Effector memory CD8-positive, alpha-beta T cell (primary cell): ENCODE data around the gene LAMC1.
"Not testable (repeated sequence)": the region's sequence is repeated elsewhere in the genome, so short reads cannot be mapped to it uniquely, and the experiment has no call there.

ENCODE experiments used
- ATAC-seq: fragments of 150-1000 bp; cut with Tn5 transposase; replicated peaks from 2 replicates; pipeline ENCODE4 v1.10.0; 2021; ENCODE audit warnings: mild to moderate bottlenecking, moderate library complexity
- DNase-seq, 3 experiments: peaks; one replicate each; pipeline ENCODE4 v3.0.0; 2021
- H3K27ac Mint-ChIP-seq, 2 donors: one replicate each; pipeline ENCODE4 v1.8.0; 2022; ENCODE audit warnings: mild to moderate bottlenecking in 2 of 2, mixed read lengths in 2 of 2, moderate library complexity in 2 of 2
- H3K27me3 Mint-ChIP-seq, 2 donors: one replicate each; pipeline ENCODE4 v1.8.0; 2022; ENCODE audit warnings: mixed read lengths in 2 of 2
- H3K36me3 Mint-ChIP-seq: one replicate; pipeline ENCODE4 v1.8.0; 2022; ENCODE audit warnings: mild to moderate bottlenecking, moderate library complexity, mixed read lengths; ENCODE audit not compliant: insufficient read depth
- H3K4me1 Mint-ChIP-seq, 2 donors: one replicate each; pipeline ENCODE4 v1.8.0; 2022; ENCODE audit warnings: low read depth in 2 of 2, mixed read lengths in 2 of 2
- H3K4me3 Mint-ChIP-seq, 2 donors: one replicate each; pipeline ENCODE4 v1.8.0; 2022; ENCODE audit warnings: mild to moderate bottlenecking in 2 of 2, mixed read lengths in 2 of 2, moderate library complexity in 2 of 2
- H3K9me3 Mint-ChIP-seq, 2 donors: one replicate each; pipeline ENCODE4 v1.8.0; 2022; ENCODE audit warnings: mixed read lengths in 2 of 2

Gene LAMC1

DNA sequence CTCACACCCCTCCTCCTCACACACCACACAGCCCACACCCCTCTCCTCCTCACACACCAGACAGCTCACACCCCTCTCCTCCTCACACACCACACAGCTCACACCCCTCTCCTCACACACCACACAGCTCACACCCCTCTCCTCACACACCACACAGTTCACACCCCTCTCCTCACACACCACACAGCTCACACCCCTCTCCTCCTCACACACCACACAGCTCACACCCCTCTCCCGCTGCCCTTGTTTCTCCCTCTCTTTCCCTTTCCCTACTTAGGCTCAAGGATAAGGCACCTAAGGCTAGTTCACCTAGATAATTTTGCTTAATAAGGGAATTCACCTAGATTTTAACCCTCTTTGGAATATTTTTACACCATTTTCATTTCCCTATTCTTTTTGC is 126.8 kb downstream of the LAMC1 start:
- H3K4me3 Mint-ChIP-seq, H3K4me1 Mint-ChIP-seq, H3K36me3 Mint-ChIP-seq, ATAC-seq, H3K27ac Mint-ChIP-seq, DNase-seq, H3K9me3 Mint-ChIP-seq: not testable (repeated sequence)
- H3K27me3 Mint-ChIP-seq, result peaks cover 18 to 32% of the 10 kb centered on the region in 2 donors

DNA sequence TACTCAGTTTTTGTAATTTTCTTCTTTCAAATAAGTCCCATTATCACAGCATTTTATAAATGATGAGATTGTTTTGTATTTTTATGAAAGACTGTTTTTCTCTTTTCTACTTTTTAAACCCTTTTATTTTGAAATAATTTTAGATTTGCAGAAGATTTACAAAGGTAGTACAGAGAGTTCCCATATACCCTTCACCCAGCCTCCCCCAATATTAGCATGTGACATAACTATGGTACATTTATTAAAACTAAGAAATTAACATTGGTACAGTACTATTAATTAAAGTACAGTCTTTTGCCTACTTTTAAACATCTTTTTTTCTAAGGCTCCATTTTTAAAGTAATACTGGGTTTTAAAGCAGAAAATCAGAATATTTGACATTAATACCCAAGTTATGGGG is 127.2 kb downstream of the LAMC1 start:
- DNase-seq (no peak), ATAC-seq (no peak)
- H3K4me3 Mint-ChIP-seq, result no peak overlapping the region
- peaks cover 0 to 3% of the 10 kb centered on the region in 2 donors for H3K9me3 Mint-ChIP-seq
- H3K27ac Mint-ChIP-seq, result no peak overlapping the region
- peaks cover 18 to 32% of the 10 kb centered on the region in 2 donors for H3K27me3 Mint-ChIP-seq
- H3K36me3 Mint-ChIP-seq, result no peaks in the 10 kb centered on the region
- no peaks in the 10 kb centered on the region for H3K4me1 Mint-ChIP-seq

DNA sequence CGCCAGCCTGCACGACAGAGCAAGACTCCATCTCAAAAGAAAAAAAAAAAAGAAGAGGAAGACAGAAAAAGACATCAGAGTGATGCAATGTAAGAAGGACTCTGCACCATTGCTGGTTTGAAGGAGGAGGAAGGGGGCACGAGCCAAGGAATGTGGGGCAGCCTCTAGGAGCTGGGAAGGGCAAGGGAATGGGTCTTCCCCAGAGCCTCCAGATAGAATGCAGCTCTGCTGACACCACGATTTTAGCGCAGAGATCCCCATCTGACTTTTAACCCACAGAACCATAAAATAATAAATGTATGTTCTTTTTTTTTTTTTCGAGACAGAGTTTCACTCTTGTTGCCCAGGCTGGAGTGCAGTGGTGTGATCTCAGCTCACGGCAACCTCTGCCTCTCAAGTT is 129.0 kb downstream of the LAMC1 start:
- no peaks in the 10 kb centered on the region for H3K36me3 Mint-ChIP-seq
- peaks cover 0 to 3% of the 10 kb centered on the region in 2 donors for H3K9me3 Mint-ChIP-seq
- no peak for DNase-seq
- H3K4me3 Mint-ChIP-seq, result no peak overlapping the region
- no peak for ATAC-seq
- no peaks in the 10 kb centered on the region for H3K4me1 Mint-ChIP-seq
- H3K27ac Mint-ChIP-seq, result no peak overlapping the region
- H3K27me3 Mint-ChIP-seq, result peaks cover 18 to 28% of the 10 kb centered on the region in 2 donors

DNA sequence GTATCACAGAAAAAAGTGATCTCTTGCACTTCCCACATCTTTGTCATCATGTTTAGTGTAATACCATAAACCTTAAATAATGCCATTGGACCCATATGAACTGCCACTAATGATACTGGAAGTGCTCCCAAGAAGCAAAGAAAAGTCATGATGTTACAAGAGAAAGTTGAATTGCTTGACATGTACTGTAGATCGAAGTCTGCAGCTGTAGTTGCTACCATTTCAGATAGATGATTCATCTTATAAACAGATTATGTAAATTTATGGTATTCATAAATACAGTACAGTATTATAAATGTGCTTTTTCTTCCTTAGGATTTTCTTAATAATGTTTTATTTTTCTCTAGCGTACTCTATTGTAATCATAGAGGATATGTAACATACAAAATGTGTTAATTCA is 132.7 kb downstream of the LAMC1 start:
- H3K4me3 Mint-ChIP-seq, result no peak overlapping the region
- no peaks in the 10 kb centered on the region for H3K36me3 Mint-ChIP-seq
- peaks cover 18 to 20% of the 10 kb centered on the region in 2 donors for H3K27me3 Mint-ChIP-seq
- DNase-seq, result no peak
- no peaks in the 10 kb centered on the region for H3K4me1 Mint-ChIP-seq
- no peak for ATAC-seq
- H3K27ac Mint-ChIP-seq, result no peak overlapping the region
- H3K9me3 Mint-ChIP-seq, result no peaks in the 10 kb centered on the region

DNA sequence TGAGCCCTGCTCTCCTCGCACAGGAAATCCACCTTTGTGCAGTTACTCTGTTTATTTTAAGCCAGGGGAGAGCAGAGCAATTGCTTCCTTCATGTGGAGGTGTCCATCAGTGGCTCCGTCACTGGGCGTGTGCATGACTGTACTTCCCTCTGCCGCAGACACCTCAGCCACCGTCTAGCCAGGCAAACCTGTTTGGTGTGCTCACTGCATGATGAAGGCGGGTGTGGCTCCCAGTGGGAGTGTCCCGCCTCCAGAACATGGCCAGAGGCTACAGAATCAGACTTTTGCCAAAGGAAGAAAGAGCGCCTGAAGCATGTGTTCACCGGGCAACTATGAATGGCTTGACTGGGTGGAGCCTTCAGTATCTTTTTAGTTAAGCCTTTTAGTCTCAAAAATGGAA is 136.7 kb downstream of the LAMC1 start:
- ATAC-seq (no peak), DNase-seq (no peak)
- H3K4me3 Mint-ChIP-seq, result no peak overlapping the region
- no peaks in the 10 kb centered on the region for H3K36me3 Mint-ChIP-seq
- no peaks in the 10 kb centered on the region for H3K9me3 Mint-ChIP-seq
- H3K27ac Mint-ChIP-seq, result no peak overlapping the region
- H3K4me1 Mint-ChIP-seq, result no peaks in the 10 kb centered on the region
- no peaks in the 10 kb centered on the region for H3K27me3 Mint-ChIP-seq

DNA sequence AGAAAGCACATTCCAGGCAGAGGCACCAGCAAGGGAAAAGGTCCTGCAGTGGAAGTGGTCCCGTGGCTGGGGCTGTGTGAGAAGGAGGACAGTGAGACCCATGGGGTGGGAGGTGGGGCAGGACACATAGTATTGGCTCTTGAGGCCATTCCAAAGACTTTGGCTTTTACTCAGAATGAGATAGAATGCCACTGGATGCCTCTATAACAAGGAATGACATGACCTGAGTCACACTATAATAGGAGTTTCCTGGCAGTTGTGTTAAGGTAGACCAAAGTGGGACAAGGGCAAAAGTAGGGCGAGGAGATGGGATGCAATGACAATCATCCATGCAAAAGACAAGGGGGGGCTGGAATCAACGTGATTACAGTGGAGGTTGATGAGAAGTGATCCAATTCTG is 138.2 kb downstream of the LAMC1 start:
- no peak for ATAC-seq
- no peak overlapping the region for H3K4me3 Mint-ChIP-seq
- no peaks in the 10 kb centered on the region for H3K27me3 Mint-ChIP-seq
- no peaks in the 10 kb centered on the region for H3K9me3 Mint-ChIP-seq
- no peak for DNase-seq
- no peaks in the 10 kb centered on the region for H3K36me3 Mint-ChIP-seq
- H3K27ac Mint-ChIP-seq, result no peak overlapping the region
- no peaks in the 10 kb centered on the region for H3K4me1 Mint-ChIP-seq

DNA sequence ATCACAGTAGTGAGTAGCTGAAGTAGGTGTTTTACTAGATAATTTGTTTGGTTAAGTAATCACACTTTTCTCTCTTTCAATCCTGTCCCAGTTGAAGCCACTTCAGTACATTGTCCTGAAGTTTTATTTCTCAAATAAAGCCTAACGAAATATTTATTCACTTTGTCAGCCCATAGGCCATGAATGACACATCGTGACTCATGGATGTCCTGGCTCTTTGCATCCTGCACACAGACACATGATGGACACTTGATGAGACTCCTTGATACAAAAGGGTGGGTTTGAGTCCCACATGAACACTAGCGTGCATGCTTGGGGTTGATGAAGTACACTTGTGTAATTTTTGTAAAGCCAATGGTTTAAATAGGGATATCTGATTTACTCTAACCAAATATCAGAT is 140.1 kb downstream of the LAMC1 start:
- DNase-seq, result no peak
- H3K9me3 Mint-ChIP-seq, result no peaks in the 10 kb centered on the region
- H3K4me3 Mint-ChIP-seq, result no peak overlapping the region
- H3K27ac Mint-ChIP-seq, result no peak overlapping the region
- peaks cover 3% of the 10 kb centered on the region for H3K36me3 Mint-ChIP-seq
- H3K4me1 Mint-ChIP-seq, result no peaks in the 10 kb centered on the region
- H3K27me3 Mint-ChIP-seq, result no peaks in the 10 kb centered on the region
- ATAC-seq, result no peak

DNA sequence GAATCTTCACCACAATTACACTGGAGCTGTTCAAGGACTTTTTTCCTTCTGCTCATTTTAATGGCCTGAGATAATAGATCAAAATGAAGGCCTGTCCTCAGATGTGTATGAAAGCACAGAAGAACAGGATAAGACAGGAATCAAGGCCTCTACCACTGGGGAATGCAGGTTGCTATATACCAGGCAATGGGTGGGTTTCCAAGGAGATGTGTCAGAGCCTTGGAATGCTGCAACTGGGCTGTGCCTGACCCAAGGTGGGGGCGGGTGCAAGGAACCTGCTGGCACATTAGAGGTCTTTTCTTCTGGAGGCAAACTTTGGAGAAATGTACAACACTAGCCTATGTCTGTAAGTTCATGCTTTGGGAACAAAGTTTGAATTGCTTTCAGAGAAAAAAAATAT is 141.1 kb downstream of the LAMC1 start:
- Mint-ChIP-seq H3K27me3 (peaks cover 0 to 7% of the 10 kb centered on the region in 2 donors), H3K4me3 (no peak overlapping the region), H3K36me3 (peaks cover 3% of the 10 kb centered on the region), H3K4me1 (no peaks in the 10 kb centered on the region), H3K9me3 (no peaks in the 10 kb centered on the region), H3K27ac (no peak overlapping the region)
- DNase-seq (no peak), ATAC-seq (no peak)

DNA sequence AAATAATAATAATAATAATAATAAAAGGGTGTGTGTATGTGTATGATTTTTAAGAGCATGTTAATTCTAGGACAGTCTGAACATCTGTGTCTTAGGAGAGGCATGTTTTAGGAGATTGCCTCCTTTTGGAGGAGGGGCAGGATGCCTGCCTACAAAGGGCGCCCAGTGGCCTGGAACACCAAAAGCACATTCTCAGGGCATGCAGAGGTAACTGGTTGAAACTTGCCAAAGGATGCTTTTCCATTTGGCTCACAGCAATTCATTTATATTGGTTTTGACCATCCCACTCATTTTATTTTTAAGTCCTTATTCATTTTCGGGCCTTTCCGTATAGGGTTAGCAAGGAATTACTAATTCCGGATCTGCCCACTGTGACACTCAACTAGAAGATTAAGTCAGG is 141.7 kb downstream of the LAMC1 start:
- ATAC-seq (no peak), DNase-seq (no peak)
- H3K27me3 Mint-ChIP-seq, result peaks cover 0 to 7% of the 10 kb centered on the region in 2 donors
- no peaks in the 10 kb centered on the region for H3K9me3 Mint-ChIP-seq
- no peak overlapping the region for H3K27ac Mint-ChIP-seq
- peaks cover 3% of the 10 kb centered on the region for H3K36me3 Mint-ChIP-seq
- no peak overlapping the region for H3K4me3 Mint-ChIP-seq
- no peaks in the 10 kb centered on the region for H3K4me1 Mint-ChIP-seq

DNA sequence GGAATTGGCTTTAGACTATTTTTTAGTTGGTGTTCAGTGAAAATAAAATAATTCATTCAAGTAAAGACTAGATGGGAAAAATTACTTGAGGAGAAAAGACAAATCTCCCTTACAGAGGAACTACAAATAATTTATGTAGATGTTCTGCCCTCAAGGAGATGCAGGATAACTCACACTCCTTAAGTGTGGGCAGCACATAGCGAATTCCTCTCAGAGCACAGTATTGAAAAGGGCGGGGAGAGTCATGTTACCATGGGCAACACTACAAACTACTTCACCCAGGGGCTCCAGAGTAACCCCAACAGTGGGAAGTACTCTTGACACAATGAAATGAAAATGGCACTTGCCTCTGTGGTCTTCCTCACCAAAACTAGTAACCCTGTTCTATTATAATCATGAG is 142.2 kb downstream of the LAMC1 start:
- Mint-ChIP-seq H3K4me1 (no peaks in the 10 kb centered on the region), H3K27ac (no peak overlapping the region), H3K36me3 (peaks cover 3% of the 10 kb centered on the region), H3K4me3 (no peak overlapping the region), H3K9me3 (no peaks in the 10 kb centered on the region), H3K27me3 (peaks cover 0 to 7% of the 10 kb centered on the region in 2 donors)
- ATAC-seq (no peak), DNase-seq (no peak)

DNA sequence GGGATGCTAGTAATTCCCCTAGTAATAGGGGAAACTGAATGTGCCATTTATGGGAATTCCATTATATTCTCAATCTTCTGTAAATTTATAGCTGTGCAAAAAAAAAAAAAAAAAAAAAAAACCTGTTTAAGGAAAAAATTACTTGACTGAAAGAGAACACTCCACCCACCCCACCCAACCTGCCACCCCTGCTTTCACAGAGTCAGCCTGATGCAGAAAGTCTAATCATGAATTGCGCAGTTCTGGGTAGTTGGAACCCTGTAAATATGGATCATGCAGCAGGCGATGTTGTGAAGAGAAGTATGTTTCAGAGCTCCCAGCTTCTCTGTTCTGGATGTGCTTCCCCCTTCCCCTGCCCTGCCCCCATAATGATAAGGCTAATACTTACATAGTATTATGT is 143.2 kb downstream of the LAMC1 start:
- Mint-ChIP-seq H3K4me3 (no peak overlapping the region), H3K4me1 (no peaks in the 10 kb centered on the region)
- ATAC-seq, result no peak

DNA sequence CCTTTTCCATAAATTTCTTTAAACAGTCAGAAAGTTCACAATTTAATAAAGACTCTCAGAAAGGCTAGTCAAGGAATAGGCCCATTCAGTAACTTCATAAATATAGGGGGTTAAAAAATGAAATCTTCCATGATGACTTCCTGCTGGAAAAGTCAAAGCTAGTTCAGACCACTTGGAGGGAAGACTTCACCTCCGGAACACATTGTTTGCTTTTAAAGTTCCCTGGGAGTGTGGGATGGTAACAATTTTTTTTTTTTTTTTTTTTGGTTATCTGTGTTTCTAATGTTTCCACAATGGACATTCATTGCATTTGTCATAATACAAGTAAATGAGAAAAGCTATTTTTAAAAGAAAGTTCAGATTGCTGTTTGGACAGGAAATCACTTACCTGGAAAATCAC is 144.5 kb downstream of the LAMC1 start:
- peaks cover 3% of the 10 kb centered on the region for H3K36me3 Mint-ChIP-seq

More for the DNA sequence above, 143.2 kb downstream of the LAMC1 start:
- DNase-seq, result no peak
- Mint-ChIP-seq H3K9me3 (no peaks in the 10 kb centered on the region), H3K27ac (no peak overlapping the region), H3K27me3 (peaks cover 0 to 7% of the 10 kb centered on the region in 2 donors), H3K36me3 (peaks cover 3% of the 10 kb centered on the region)

DNA sequence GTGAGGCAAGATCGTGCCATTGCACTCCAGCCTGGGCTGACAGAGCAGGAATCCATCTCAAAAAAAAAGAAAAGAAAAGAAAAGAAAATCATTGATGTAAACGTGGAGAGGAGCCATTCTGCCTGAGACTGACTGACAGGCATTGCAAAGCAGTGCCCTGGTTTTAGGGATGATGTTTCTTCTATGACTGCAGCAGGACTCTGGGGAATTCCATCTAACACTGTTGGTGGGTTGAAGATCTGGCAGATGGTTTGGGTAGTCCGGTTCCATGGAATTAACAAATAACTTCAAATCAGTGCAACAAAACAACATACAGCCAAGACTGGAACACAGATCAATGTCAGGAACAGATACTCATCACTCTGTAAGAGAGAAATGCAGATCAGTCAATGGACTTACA is 145.1 kb downstream of the LAMC1 start:
- Mint-ChIP-seq H3K4me1 (no peaks in the 10 kb centered on the region), H3K36me3 (peaks cover 3% of the 10 kb centered on the region), H3K9me3 (no peaks in the 10 kb centered on the region), H3K4me3 (no peak overlapping the region), H3K27me3 (peaks cover 4 to 7% of the 10 kb centered on the region in 2 donors), H3K27ac (no peak overlapping the region)
- ATAC-seq, result no peak
- no peak for DNase-seq

More for the DNA sequence above, 144.5 kb downstream of the LAMC1 start:
- DNase-seq, result no peak
- Mint-ChIP-seq H3K4me1 (no peaks in the 10 kb centered on the region), H3K27me3 (peaks cover 0 to 7% of the 10 kb centered on the region in 2 donors), H3K27ac (no peak overlapping the region), H3K9me3 (no peaks in the 10 kb centered on the region), H3K4me3 (no peak overlapping the region)
- ATAC-seq, result no peak

DNA sequence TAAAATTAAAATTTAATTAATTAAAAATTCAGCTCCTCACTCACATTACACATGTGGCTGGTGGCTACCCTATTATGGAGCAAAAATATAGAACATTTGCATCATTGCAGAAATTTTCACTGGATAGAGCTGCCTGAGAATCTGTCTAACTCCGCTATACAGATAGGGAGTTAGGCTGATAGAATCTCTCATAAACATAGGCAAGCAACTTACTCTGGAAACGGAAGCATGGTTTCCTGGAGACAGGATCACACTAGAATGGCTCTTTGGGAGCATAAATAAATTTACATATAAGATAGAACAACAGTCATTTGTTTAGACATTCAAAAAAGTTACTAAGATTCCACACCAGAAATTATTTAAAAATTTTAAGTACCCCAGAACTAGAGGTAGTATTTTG is 150.6 kb downstream of the LAMC1 start:
- DNase-seq (no peak), ATAC-seq (no peak)
- Mint-ChIP-seq H3K9me3 (no peaks in the 10 kb centered on the region), H3K4me3 (no peak overlapping the region), H3K4me1 (no peaks in the 10 kb centered on the region), H3K27me3 (peaks cover 9 to 18% of the 10 kb centered on the region in 2 donors), H3K36me3 (no peaks in the 10 kb centered on the region), H3K27ac (no peak overlapping the region)

DNA sequence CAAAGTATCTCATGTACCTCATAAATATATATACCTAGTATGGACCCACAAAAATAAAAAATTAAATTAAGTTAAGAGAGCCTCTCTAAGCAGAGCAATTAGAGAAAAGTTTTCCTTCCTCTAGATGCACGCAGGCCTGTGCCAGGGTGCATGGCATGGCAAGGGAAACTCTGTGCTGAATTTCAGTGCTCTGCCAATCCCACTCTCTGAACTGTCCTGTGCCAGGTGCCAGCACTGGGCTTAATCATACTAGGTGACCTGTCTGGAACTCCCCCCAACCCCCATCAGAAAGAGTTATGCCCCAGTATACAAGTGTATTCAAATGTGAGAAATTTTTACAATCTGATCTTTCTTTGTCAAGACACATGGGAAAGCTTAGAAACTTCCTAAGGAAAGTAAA is 152.4 kb downstream of the LAMC1 start:
- Mint-ChIP-seq H3K36me3 (no peaks in the 10 kb centered on the region), H3K4me3 (no peak overlapping the region), H3K4me1 (no peaks in the 10 kb centered on the region), H3K27ac (no peak overlapping the region), H3K9me3 (no peaks in the 10 kb centered on the region), H3K27me3 (peaks cover 5 to 18% of the 10 kb centered on the region in 2 donors)
- ATAC-seq (no peak), DNase-seq (no peak)
